SU-DHL-6 (cell line): ENCODE results near the gene HYDIN.

Experiments
- H2AFZ ChIP-seq: fragments of 200-600 bp; sonication (generic); 2 replicates; pipeline ENCODE4 v1.6.1; 2014; ENCODE audit warnings: low read depth, mild to moderate bottlenecking, moderate library complexity, mixed read lengths, antibody characterized with exemption, low read length; ENCODE audit not compliant: severe bottlenecking
- H3F3A ChIP-seq: fragments of 200-600 bp; shearing (Covaris generic); 2 replicates; pipeline ENCODE4 v1.6.0; 2016; ENCODE audit warnings: antibody characterized with exemption, mild to moderate bottlenecking; ENCODE audit not compliant: insufficient read depth
- H3K27ac ChIP-seq: fragments of 200-600 bp; sonication (generic); 2 replicates; pipeline ENCODE4 v1.5.1; 2016; ENCODE audit warnings: low read depth, mild to moderate bottlenecking, low read length, moderate library complexity, mixed read lengths
- H3K27me3 ChIP-seq: fragments of 200-600 bp; sonication (generic), shearing (Covaris generic); 2 replicates; pipeline ENCODE4 v1.6.0; 2014; ENCODE audit warnings: mild to moderate bottlenecking, low read length
- H3K36me3 ChIP-seq: fragments of 200-600 bp; sonication (generic); 2 replicates; pipeline ENCODE4 v1.6.1; 2014; ENCODE audit warnings: mild to moderate bottlenecking, low read length, mixed read lengths
- H3K4me2 ChIP-seq: fragments of 300-600, 200-600 bp; shearing (Covaris generic), sonication (generic); 2 replicates; pipeline ENCODE4 v1.6.0; 2014; ENCODE audit warnings: low read length, low read depth, mild to moderate bottlenecking; ENCODE audit not compliant: poor library complexity, severe bottlenecking
- H3K4me3 ChIP-seq: fragments of 200-600 bp; sonication (generic); 2 replicates; pipeline ENCODE4 v1.5.1; 2014; ENCODE audit warnings: antibody characterized with exemption, low read length, mild to moderate bottlenecking, mixed read lengths; ENCODE audit not compliant: insufficient read depth, poor library complexity, severe bottlenecking
- H3K79me2 ChIP-seq: fragments of 200-600 bp; sonication (generic); 2 replicates; pipeline ENCODE4 v1.6.1; 2014; ENCODE audit warnings: mild to moderate bottlenecking, low read length, moderate library complexity; ENCODE audit not compliant: insufficient read depth
- H3K9ac ChIP-seq: fragments of 200-600 bp; sonication (generic); 2 replicates; pipeline ENCODE4 v1.7.0; 2014; ENCODE audit warnings: mild to moderate bottlenecking, low read length
- H3K9me2 ChIP-seq: fragments of 200-600 bp; sonication (generic); replicated peaks from 2 replicates; pipeline ENCODE4 v1.6.1; 2014; ENCODE audit warnings: low read length; ENCODE audit not compliant: insufficient read depth
- H3K9me3 ChIP-seq: fragments of 200-600 bp; sonication (generic); 2 replicates; pipeline ENCODE4 v1.6.1; 2014; ENCODE audit warnings: low read length, mixed read lengths; ENCODE audit not compliant: insufficient read depth
- H4K20me1 ChIP-seq: fragments of 200-600 bp; sonication (generic); 2 replicates; pipeline ENCODE4 v1.6.1; 2014; ENCODE audit warnings: low read depth, mild to moderate bottlenecking, antibody characterized with exemption, low read length, moderate library complexity, mixed read lengths
- EZH2phosphoT487 ChIP-seq: fragments of 200-600 bp; sonication (generic), shearing (Covaris generic); conservative IDR thresholded peaks from 2 replicates; pipeline ENCODE4 v1.6.1; 2018; ENCODE audit warnings: mild to moderate bottlenecking, antibody characterized with exemption, low read length, moderate library complexity, mixed read lengths
- TF ChIP-seq, protein P1 (sequence below): fragments of 200-600 bp; sonication (generic); IDR thresholded peaks from one replicate; pipeline ENCODE4 v1.5.1; 2017; ENCODE audit warnings: antibody characterized with exemption, mild to moderate bottlenecking, low read length, moderate library complexity; ENCODE audit not compliant: insufficient read depth, poor library complexity, severe bottlenecking

Gene HYDIN

DNA sequence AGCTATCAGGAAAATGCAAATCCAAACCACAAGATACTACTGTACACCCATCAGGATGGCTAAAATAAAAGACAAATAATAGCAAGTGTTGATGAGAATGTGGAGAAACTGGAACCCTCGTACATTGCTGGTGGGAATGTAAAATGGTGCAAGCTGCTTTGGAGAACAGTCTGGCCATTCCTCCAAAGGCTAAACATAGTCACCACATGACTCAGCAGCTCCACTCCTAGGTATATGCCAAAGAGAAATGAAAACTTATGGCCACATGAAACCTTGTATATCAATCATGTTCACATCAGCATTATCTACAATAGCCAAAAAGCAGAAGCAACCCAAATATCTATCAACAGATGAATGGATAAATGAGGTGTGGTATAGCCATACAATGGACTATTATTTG, 458.0 kb downstream of the HYDIN start:
- H4K20me1 ChIP-seq, result no peaks in the 10 kb centered on the region
- H3K79me2 ChIP-seq, result no peaks in the 10 kb centered on the region
- H3K27ac ChIP-seq, result no peak overlapping the region
- H3K4me3 ChIP-seq, result no peak overlapping the region
- no peaks in the 10 kb centered on the region for H3K9me2 ChIP-seq
- H3K36me3 ChIP-seq, result no peaks in the 10 kb centered on the region
- H3K4me2 ChIP-seq, result no peak overlapping the region
- H3K27me3 ChIP-seq, result no peaks in the 10 kb centered on the region
- no peaks in the 10 kb centered on the region for H3K9me3 ChIP-seq
- no peaks in the 10 kb centered on the region for H3F3A ChIP-seq
- no peak overlapping the region for H3K9ac ChIP-seq
- H2AFZ ChIP-seq, result no peak overlapping the region
- no peak for TF ChIP-seq EZH2phosphoT487
- TF ChIP-seq, protein P1, sequence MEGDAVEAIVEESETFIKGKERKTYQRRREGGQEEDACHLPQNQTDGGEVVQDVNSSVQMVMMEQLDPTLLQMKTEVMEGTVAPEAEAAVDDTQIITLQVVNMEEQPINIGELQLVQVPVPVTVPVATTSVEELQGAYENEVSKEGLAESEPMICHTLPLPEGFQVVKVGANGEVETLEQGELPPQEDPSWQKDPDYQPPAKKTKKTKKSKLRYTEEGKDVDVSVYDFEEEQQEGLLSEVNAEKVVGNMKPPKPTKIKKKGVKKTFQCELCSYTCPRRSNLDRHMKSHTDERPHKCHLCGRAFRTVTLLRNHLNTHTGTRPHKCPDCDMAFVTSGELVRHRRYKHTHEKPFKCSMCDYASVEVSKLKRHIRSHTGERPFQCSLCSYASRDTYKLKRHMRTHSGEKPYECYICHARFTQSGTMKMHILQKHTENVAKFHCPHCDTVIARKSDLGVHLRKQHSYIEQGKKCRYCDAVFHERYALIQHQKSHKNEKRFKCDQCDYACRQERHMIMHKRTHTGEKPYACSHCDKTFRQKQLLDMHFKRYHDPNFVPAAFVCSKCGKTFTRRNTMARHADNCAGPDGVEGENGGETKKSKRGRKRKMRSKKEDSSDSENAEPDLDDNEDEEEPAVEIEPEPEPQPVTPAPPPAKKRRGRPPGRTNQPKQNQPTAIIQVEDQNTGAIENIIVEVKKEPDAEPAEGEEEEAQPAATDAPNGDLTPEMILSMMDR, result no peak

DNA sequence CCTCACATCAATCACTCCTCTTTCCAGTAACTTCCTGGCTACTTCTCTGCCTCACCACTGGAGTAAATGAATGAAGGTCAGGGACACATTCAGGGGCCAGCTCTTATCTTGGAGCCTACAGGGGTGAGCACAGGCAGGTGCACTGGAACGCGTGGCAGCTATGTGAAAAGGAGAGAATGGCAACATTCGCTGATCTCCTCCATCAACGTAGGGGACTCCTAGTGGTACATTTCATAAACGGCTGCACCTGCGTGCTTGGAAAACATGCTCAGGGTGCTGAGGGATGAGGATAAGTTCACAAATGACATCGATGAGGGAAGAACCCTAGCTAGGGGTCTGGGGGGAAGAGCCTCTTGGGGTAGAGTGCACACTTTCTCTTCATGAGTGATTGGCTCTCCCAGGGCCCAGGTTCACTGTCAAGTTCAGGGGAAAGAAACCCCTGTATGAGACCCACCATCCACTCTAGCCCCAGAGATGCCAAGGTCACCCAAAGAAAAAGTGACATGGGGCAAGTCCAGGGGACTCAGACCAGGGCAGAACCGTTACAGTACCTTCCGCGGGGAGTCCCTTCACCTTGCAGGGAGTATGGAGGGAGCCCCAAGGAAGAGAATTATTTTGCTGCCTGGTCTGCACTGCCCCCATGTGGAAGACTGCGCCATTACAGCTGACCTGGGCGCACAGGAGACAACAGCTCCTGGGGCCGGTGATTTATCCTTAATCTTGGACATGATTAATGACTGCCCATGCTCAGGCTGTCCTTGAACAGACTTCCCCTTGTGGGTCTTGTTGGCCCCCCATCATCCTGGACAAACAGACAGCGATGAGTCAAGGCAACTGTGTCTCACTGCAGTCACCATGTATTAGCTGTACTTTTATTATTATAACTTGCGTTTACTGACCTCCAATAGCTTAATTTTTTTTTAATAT, 459.6 kb downstream of the HYDIN start:
- Histone ChIP-seq H3K9ac (no peak overlapping the region), H3K4me2 (no peak overlapping the region), H3F3A (no peaks in the 10 kb centered on the region), H3K9me2 (no peaks in the 10 kb centered on the region), H2AFZ (no peak overlapping the region), H3K79me2 (no peaks in the 10 kb centered on the region), H3K27me3 (no peaks in the 10 kb centered on the region), H3K4me3 (no peak overlapping the region), H3K36me3 (no peaks in the 10 kb centered on the region), H4K20me1 (no peaks in the 10 kb centered on the region), H3K27ac (no peak overlapping the region), H3K9me3 (no peaks in the 10 kb centered on the region)
- TF ChIP-seq, protein P1, result peak; percentile 65
- TF ChIP-seq EZH2phosphoT487, result no peak

DNA sequence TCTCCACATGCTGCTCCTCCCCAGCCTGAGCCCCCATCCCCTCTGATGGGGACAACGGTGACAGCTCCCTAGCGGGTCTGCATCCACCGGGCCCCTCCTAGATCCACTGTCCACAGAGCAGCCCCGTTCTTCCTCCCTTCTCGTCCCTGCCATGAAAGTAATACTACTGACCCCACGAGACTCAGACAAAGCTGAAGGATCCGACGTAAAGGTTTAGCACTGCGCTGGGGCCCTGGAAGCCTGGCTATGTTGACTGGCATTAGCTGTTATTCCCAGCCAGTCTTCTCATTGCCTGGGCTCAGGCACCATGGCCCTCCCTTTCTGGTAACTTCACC, 460.3 kb downstream of the HYDIN start:
- Histone ChIP-seq H2AFZ (no peak overlapping the region), H3F3A (no peaks in the 10 kb centered on the region), H3K27me3 (no peaks in the 10 kb centered on the region), H3K4me3 (no peak overlapping the region), H3K36me3 (no peaks in the 10 kb centered on the region), H3K4me2 (no peak overlapping the region), H3K9me3 (no peaks in the 10 kb centered on the region), H3K9me2 (no peaks in the 10 kb centered on the region), H3K79me2 (no peaks in the 10 kb centered on the region), H3K27ac (no peak overlapping the region), H4K20me1 (no peaks in the 10 kb centered on the region), H3K9ac (no peak overlapping the region)
- TF ChIP-seq, protein P1, result no peak
- TF ChIP-seq EZH2phosphoT487, result no peak
